Liver (tissue), 9 donors: ENCODE measurements around the gene HSF2BP. TPM values are rescaled to one million over a fixed set of nuclear protein-coding genes. Genes with fewer than 3 reads are reported as not detected.

Experiments
- DNase-seq: peaks from one replicate; pipeline ENCODE4 v3.0.0-alpha.2; 2017; ENCODE audit warnings: low spot score
- H3K27ac ChIP-seq, 2 donors: one replicate each; pipeline ENCODE4 v1.7.0; 2013; ENCODE audit warnings: inconsistent platforms in 2 of 2, low read length in 2 of 2, control low read depth in 1 of 2, low read depth in 1 of 2, mild to moderate bottlenecking in 1 of 2
- H3K27me3 ChIP-seq, 4 donors: one replicate each; pipeline versions ENCODE4 v1.6.1 to v1.7.0; 2013; ENCODE audit warnings: low read length in 3 of 4, inconsistent platforms in 1 of 4, mild to moderate bottlenecking in 1 of 4, moderate library complexity in 1 of 4; ENCODE audit not compliant: control insufficient read depth in 4 of 4, insufficient read depth in 4 of 4
- H3K36me3 ChIP-seq, 4 donors: one replicate each; pipeline versions ENCODE4 v1.6.1 to v1.7.0; 2013; ENCODE audit warnings: low read length in 3 of 4, mild to moderate bottlenecking in 3 of 4, low read depth in 1 of 4, moderate library complexity in 1 of 4; ENCODE audit not compliant: control insufficient read depth in 4 of 4, insufficient read depth in 3 of 4
- H3K4me1 ChIP-seq, 4 donors: one replicate each; pipeline versions ENCODE4 v1.6.1 to v1.7.0; 2013; ENCODE audit warnings: low read length in 3 of 4, mild to moderate bottlenecking in 3 of 4, moderate library complexity in 1 of 4; ENCODE audit not compliant: control insufficient read depth in 4 of 4, insufficient read depth in 4 of 4
- H3K4me3 ChIP-seq, 3 donors: one replicate each; pipeline versions ENCODE4 v1.6.1 to v1.7.0; 2013; ENCODE audit warnings: low read length in 3 of 3, control low read depth in 1 of 3, low read depth in 1 of 3, mild to moderate bottlenecking in 1 of 3
- H3K9ac ChIP-seq, 2 donors: one replicate each; pipeline ENCODE4 v1.7.0; 2013; ENCODE audit warnings: low read length in 2 of 2, mild to moderate bottlenecking in 2 of 2, moderate library complexity in 2 of 2, control low read depth in 1 of 2, low read depth in 1 of 2
- H3K9me3 ChIP-seq, 4 donors: one replicate each; pipeline versions ENCODE4 v1.6.1 to v1.7.0; 2013; ENCODE audit warnings: low read length in 3 of 4; ENCODE audit not compliant: control insufficient read depth in 4 of 4
- ATF3 ChIP-seq: IDR thresholded peaks from 2 replicates; pipeline ENCODE4 v1.6.1; 2016; ENCODE audit warnings: antibody characterized with exemption
- CTCF ChIP-seq: fragments of 150-350 bp; IDR thresholded peaks from 2 replicates; pipeline ENCODE4 v1.5.1; 2017; ENCODE audit warnings: improper control_type of control experiment, low read depth, low read length; ENCODE audit not compliant: missing input control
- EGR1 ChIP-seq, 2 donors: IDR thresholded peaks; 2 replicates each; pipeline ENCODE4 v1.6.1; 2016 to 2018; ENCODE audit warnings: antibody characterized with exemption in 2 of 2, low read depth in 2 of 2
- FOXA1 ChIP-seq: IDR thresholded peaks from 2 replicates; pipeline ENCODE4 v1.6.1; 2016; ENCODE audit warnings: antibody characterized with exemption
- FOXA2 ChIP-seq: IDR thresholded peaks from 2 replicates; pipeline ENCODE4 v1.6.1; 2016; ENCODE audit warnings: antibody characterized with exemption
- GABPA ChIP-seq, 2 donors: IDR thresholded peaks in 1 of 2; conservative IDR thresholded peaks in 1 of 2; 2 replicates each; pipeline ENCODE4 v1.6.1; 2016; ENCODE audit warnings: antibody characterized with exemption in 2 of 2, mild to moderate bottlenecking in 1 of 2, moderate library complexity in 1 of 2
- HNF4G ChIP-seq: IDR thresholded peaks from 2 replicates; pipeline ENCODE4 v1.6.1; 2016; ENCODE audit warnings: antibody characterized with exemption
- JUND ChIP-seq, 2 donors: IDR thresholded peaks; 2 replicates each; pipeline ENCODE4 v1.6.1; 2016; ENCODE audit warnings: antibody characterized with exemption in 2 of 2
- MAX ChIP-seq: IDR thresholded peaks from 2 replicates; pipeline ENCODE4 v1.6.1; 2016; ENCODE audit warnings: antibody characterized with exemption
- NR2F2 ChIP-seq: IDR thresholded peaks from 2 replicates; pipeline ENCODE4 v1.6.1; 2016; ENCODE audit warnings: antibody characterized with exemption
- RAD21 ChIP-seq, 2 donors: IDR thresholded peaks; 2 replicates each; pipeline ENCODE4 v1.6.1; 2016; ENCODE audit warnings: antibody characterized with exemption in 2 of 2, mild to moderate bottlenecking in 2 of 2
- RXRA ChIP-seq, 2 donors: IDR thresholded peaks; 2 replicates each; pipeline ENCODE4 v1.6.1; 2017 to 2018; ENCODE audit warnings: antibody characterized with exemption in 2 of 2, mild to moderate bottlenecking in 1 of 2
- SP1 ChIP-seq: IDR thresholded peaks from 2 replicates; pipeline ENCODE4 v1.6.1; 2018; ENCODE audit warnings: antibody characterized with exemption, mild to moderate bottlenecking
- TAF1 ChIP-seq: conservative IDR thresholded peaks from 2 replicates; pipeline ENCODE4 v1.6.1; 2016; ENCODE audit warnings: antibody characterized with exemption, mild to moderate bottlenecking
- YY1 ChIP-seq: IDR thresholded peaks from 2 replicates; pipeline ENCODE4 v1.6.1; 2016; ENCODE audit warnings: antibody characterized with exemption, mild to moderate bottlenecking
- WGBS: extraction: QIAGEN DNeasy Blood & Tissue Kit; methylation state at CpG from one replicate; pipeline ENCODE4 v1.1.7; 2013; 5-methylcytosine and 5-hydroxymethylcytosine counted together
- polyA plus RNA-seq, 2 donors: library from polyadenylated mRNA; stranded (reverse) in 1 of 2; unstranded in 1 of 2; fragments of 200-250 nt in 1 of 2; fragments of >200 nt in 1 of 2; fragmentation: Nextera tagmentation in 1 of 2; extraction: Ambion mirVana in 1 of 2; gene quantifications; one replicate each; pipeline versions ENCODE4 v1.2.1 to v1.2.3, GENCODE V29; 2013 to 2015
- total RNA-seq, 2 donors: library from RNA; depleted of rRNA; stranded (reverse); fragments of >200 nt; gene quantifications; one replicate each; pipeline ENCODE4 v1.2.3, GENCODE V29; 2014
- TF ChIP-seq, protein P1 (sequence below): IDR thresholded peaks from 2 replicates; pipeline ENCODE4 v1.6.1; 2016; ENCODE audit warnings: antibody characterized with exemption
- TF ChIP-seq, protein P2 (sequence below): IDR thresholded peaks from 2 replicates; pipeline ENCODE4 v1.6.1; 2016; ENCODE audit warnings: antibody characterized with exemption, mild to moderate bottlenecking
- donor health status: healthy.
- donor health status: healthy.
- donor health status: healthy.
- donor health status: healthy.
- donor health status: healthy.

The HSF2BP gene
- total and polyA plus RNA-seq, 4 donors = 0.14 to 0.33 (median 0.16) TPM; not detected in 1

GRCh38 chr21:43644071-43644470, 15.2 kb downstream of the HSF2BP start:
- Histone ChIP-seq H3K27ac (no peak overlapping the region), H3K27me3 (no peaks in the 10 kb centered on the region), H3K9me3 (no peaks in the 10 kb centered on the region), H3K4me3 (no peak overlapping the region), H3K4me1 (peaks cover 0 to 10% (median 4%) of the 10 kb centered on the region in 4 donors), H3K36me3 (no peaks in the 10 kb centered on the region), H3K9ac (no peak overlapping the region)
- TF ChIP-seq RXRA (IDR thresholded peaks at IDR 0.05) = no peak
- TF ChIP-seq JUND (IDR thresholded peaks at IDR 0.05) = no peak
- no peak for TF ChIP-seq CTCF
- TF ChIP-seq, protein P1, sequence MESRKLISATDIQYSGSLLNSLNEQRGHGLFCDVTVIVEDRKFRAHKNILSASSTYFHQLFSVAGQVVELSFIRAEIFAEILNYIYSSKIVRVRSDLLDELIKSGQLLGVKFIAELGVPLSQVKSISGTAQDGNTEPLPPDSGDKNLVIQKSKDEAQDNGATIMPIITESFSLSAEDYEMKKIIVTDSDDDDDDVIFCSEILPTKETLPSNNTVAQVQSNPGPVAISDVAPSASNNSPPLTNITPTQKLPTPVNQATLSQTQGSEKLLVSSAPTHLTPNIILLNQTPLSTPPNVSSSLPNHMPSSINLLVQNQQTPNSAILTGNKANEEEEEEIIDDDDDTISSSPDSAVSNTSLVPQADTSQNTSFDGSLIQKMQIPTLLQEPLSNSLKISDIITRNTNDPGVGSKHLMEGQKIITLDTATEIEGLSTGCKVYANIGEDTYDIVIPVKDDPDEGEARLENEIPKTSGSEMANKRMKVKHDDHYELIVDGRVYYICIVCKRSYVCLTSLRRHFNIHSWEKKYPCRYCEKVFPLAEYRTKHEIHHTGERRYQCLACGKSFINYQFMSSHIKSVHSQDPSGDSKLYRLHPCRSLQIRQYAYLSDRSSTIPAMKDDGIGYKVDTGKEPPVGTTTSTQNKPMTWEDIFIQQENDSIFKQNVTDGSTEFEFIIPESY = no peak
- TF ChIP-seq, protein P2, sequence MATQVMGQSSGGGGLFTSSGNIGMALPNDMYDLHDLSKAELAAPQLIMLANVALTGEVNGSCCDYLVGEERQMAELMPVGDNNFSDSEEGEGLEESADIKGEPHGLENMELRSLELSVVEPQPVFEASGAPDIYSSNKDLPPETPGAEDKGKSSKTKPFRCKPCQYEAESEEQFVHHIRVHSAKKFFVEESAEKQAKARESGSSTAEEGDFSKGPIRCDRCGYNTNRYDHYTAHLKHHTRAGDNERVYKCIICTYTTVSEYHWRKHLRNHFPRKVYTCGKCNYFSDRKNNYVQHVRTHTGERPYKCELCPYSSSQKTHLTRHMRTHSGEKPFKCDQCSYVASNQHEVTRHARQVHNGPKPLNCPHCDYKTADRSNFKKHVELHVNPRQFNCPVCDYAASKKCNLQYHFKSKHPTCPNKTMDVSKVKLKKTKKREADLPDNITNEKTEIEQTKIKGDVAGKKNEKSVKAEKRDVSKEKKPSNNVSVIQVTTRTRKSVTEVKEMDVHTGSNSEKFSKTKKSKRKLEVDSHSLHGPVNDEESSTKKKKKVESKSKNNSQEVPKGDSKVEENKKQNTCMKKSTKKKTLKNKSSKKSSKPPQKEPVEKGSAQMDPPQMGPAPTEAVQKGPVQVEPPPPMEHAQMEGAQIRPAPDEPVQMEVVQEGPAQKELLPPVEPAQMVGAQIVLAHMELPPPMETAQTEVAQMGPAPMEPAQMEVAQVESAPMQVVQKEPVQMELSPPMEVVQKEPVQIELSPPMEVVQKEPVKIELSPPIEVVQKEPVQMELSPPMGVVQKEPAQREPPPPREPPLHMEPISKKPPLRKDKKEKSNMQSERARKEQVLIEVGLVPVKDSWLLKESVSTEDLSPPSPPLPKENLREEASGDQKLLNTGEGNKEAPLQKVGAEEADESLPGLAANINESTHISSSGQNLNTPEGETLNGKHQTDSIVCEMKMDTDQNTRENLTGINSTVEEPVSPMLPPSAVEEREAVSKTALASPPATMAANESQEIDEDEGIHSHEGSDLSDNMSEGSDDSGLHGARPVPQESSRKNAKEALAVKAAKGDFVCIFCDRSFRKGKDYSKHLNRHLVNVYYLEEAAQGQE = no peak
- TF ChIP-seq EGR1 (IDR thresholded peaks at IDR 0.05; ENCODE audit: low read depth in 2 of 2) = no peak
- no peak for TF ChIP-seq FOXA2
- TF ChIP-seq GABPA (IDR thresholded peaks at IDR 0.05 in 1 of 2, conservative IDR thresholded peaks at IDR 0.05 in 1 of 2) = no peak
- no peak for TF ChIP-seq HNF4G
- TF ChIP-seq TAF1 = no peak
- TF ChIP-seq SP1 = no peak
- no peak for TF ChIP-seq RAD21 (IDR thresholded peaks at IDR 0.05)
- no peak for TF ChIP-seq ATF3
- no peak for TF ChIP-seq NR2F2
- no peak for TF ChIP-seq FOXA1
- TF ChIP-seq MAX = no peak
- DNase-seq = no peak
- 92% methylated on average over 4 of the region's 4 CpGs for WGBS

- Histone ChIP-seq H3K36me3 (no peaks in the 10 kb centered on the region), H3K27me3 (no peaks in the 10 kb centered on the region), H3K9me3 (no peaks in the 10 kb centered on the region), H3K4me3 (no peak overlapping the region), H3K27ac (no peak overlapping the region), H3K4me1 (peaks cover 0 to 10% (median 4%) of the 10 kb centered on the region in 4 donors), H3K9ac (no peak overlapping the region)
- no peak for TF ChIP-seq FOXA2
- TF ChIP-seq RAD21 (IDR thresholded peaks at IDR 0.05) = no peak
- TF ChIP-seq YY1 = no peak
- TF ChIP-seq, protein P2 = no peak
- no peak for TF ChIP-seq CTCF
- DNase-seq = no peak
- 98% methylated on average over 4 of the region's 4 CpGs for WGBS
These were observed 16.1 kb downstream of the HSF2BP start for GRCh38 chr21:43643193-43643592.
